Measurements from ENCODE around the gene DAP. TPM values are rescaled to one million over a fixed set of nuclear protein-coding genes. Genes with fewer than 3 reads are reported as not detected.

Gene DAP
- total and polyA plus RNA-seq, 2 of the 4 experiments (the other 2 are of a cell fraction), result 49.6 to 189 TPM

GRCh38 chr5:10680876-10681481 lies 80.1 kb downstream of the DAP start:
- Histone ChIP-seq H2BK20ac (ENCODE audit: low read depth, low read length) (no peak overlapping the region), H2AK9ac (replicated peaks; ENCODE audit: low read depth, low read length, poor library complexity) (no peak overlapping the region), H3K27me3 (ENCODE audit: control insufficient read depth, insufficient read depth, low read length) (no peaks in the 10 kb centered on the region), H4K5ac (ENCODE audit: low read depth, low read length) (no peak overlapping the region), H2BK120ac (ENCODE audit: low read depth, low read length) (no peak overlapping the region), H3K4me3 (ENCODE audit: insufficient read depth, low read depth, low read length) (no peak overlapping the region), H2AK5ac (ENCODE audit: low read depth, low read length) (no peak overlapping the region), H3K18ac (ENCODE audit: low read depth, low read length) (no peak overlapping the region), H3K9me1 (ENCODE audit: insufficient read depth, low read length) (peaks cover 18% of the 10 kb centered on the region), H3K9ac (ENCODE audit: low read depth, low read length) (no peak overlapping the region), H3K14ac (replicated peaks; ENCODE audit: low read depth, low read length) (no peak overlapping the region), H3K56ac (ENCODE audit: extremely low read depth, insufficient read depth, low read length) (no peak overlapping the region), H4K20me1 (ENCODE audit: insufficient read depth, low read length) (peaks cover 27% of the 10 kb centered on the region), H3K4me1 (ENCODE audit: control insufficient read depth, insufficient read depth, low read length) (no peaks in the 10 kb centered on the region; the same call in 1 of the 2 replicates), H3K36me3 (ENCODE audit: control insufficient read depth, insufficient read depth, low read length) (peaks cover 59% of the 10 kb centered on the region), H2AFZ (replicated peaks; ENCODE audit: low read length, poor library complexity) (no peak overlapping the region), H2BK15ac (ENCODE audit: low read depth, low read length) (no peak overlapping the region), H4K91ac (ENCODE audit: insufficient read depth, low read depth, low read length) (no peak overlapping the region), H3K4ac (ENCODE audit: low read depth, low read length) (no peak overlapping the region), H4K8ac (ENCODE audit: low read depth in 2 of 2, low read length in 2 of 2) (no peak overlapping the region), H3K27ac (ENCODE audit: insufficient read depth, low read length) (no peak overlapping the region), H3K4me2 (ENCODE audit: low read depth, low read length) (no peak overlapping the region), H3K23ac (ENCODE audit: low read depth, low read length) (no peak overlapping the region), H3K79me1 (ENCODE audit: low read depth in 1 of 2, low read length in 2 of 2) (peaks cover 30 to 43% of the 10 kb centered on the region in 2 experiments), H3K9me3 (ENCODE audit: control insufficient read depth, insufficient read depth, low read length) (no peaks in the 10 kb centered on the region), H2BK5ac (ENCODE audit: low read depth, low read length, poor library complexity, severe bottlenecking) (no peak overlapping the region)
- intact Hi-C loops (cut with micrococcal nuclease), result no loop called here
- in situ Hi-C loops (cut with MboI; ENCODE audit: low sequenced_read_pairs), result no loop called here
- WGBS, 2 experiments (ENCODE audit: extremely low coverage in 2 of 2, insufficient read length in 1 of 2), result 95% methylated on average over 12 of the region's 17 CpGs; no CpG with 5 or more reads in 1 of the 2 experiments
- CTCF ChIA-PET, result interaction anchor here (0.7 kb wide), 1 partner anchor 226 kb away, joined by 3 read pairs; no protein-coding TSS in a partner anchor
- ATAC-seq (ENCODE audit: low read depth) (no peak), DNase-seq (no peak)
- TF ChIP-seq MAZ (IDR thresholded peaks at IDR 0.05; ENCODE audit: borderline replicate concordance, low read depth, low read length), result no peak
- no peak for TF ChIP-seq RFX5 (IDR thresholded peaks at IDR 0.05; ENCODE audit: low read depth, low read length)
- no peak for TF ChIP-seq ELK1 (IDR thresholded peaks at IDR 0.05; ENCODE audit: borderline replicate concordance, low read depth, low read length)
- TF ChIP-seq NFE2L2 (IDR thresholded peaks at IDR 0.05; ENCODE audit: low read depth, low read length), result no peak
- TF ChIP-seq SMC3 (IDR thresholded peaks at IDR 0.05; ENCODE audit: low read depth, low read length), result no peak
- no peak for TF ChIP-seq CTCF (conservative IDR thresholded peaks at IDR 0.05; ENCODE audit: low read depth, low read length)
- no peak for TF ChIP-seq CEBPB (IDR thresholded peaks at IDR 0.05; ENCODE audit: low read depth, low read length)
- no peak for TF ChIP-seq BHLHE40 (IDR thresholded peaks at IDR 0.05; ENCODE audit: low read depth, low read length)
- no peak for TF ChIP-seq FOS (IDR thresholded peaks at IDR 0.05; ENCODE audit: low read depth, low read length)
- TF ChIP-seq POLR2A (IDR thresholded peaks at IDR 0.05; ENCODE audit: low read depth, low read length), result no peak
- no peak for TF ChIP-seq RAD21 (IDR thresholded peaks at IDR 0.05; ENCODE audit: low read length)
- TF ChIP-seq USF2 (IDR thresholded peaks at IDR 0.05; ENCODE audit: low read depth, low read length), result no peak
- TF ChIP-seq RCOR1 (IDR thresholded peaks at IDR 0.05; ENCODE audit: insufficient replicate concordance, low read length), result no peak
- BruUV-seq (replicated peaks), result no TSS peak
- dilution Hi-C loops (cut with HindIII; ENCODE audit: low sequenced_read_pairs, unreplicated experiment), result no loop called here
- POLR2A ChIA-PET (ENCODE audit: unreplicated experiment), result no interaction called here
